A549 (cell line): ENCODE measurements around the gene C16orf78.

Experiments
- CTCF ChIP-seq: fragments of >200 bp; sonication (Bioruptor Twin); formaldehyde crosslinking; IDR thresholded peaks from 3 replicates; pipeline ENCODE4 v1.5.1; 2016
- POLR2A ChIP-seq: IDR thresholded peaks from 2 replicates; pipeline ENCODE4 v1.6.1; 2012; ENCODE audit warnings: mild to moderate bottlenecking, low read length
- POLR2AphosphoS2 ChIP-seq: conservative IDR thresholded peaks from 2 replicates; pipeline ENCODE4 v1.6.1; 2012; ENCODE audit warnings: low read length, improper control_type of control experiment, inconsistent platforms

- no peak for TF ChIP-seq POLR2AphosphoS2
- no peak for TF ChIP-seq CTCF
- TF ChIP-seq POLR2A, result no peak
These were observed 25.2 kb downstream of the C16orf78 start for GRCh38 chr16:49398761-49399160.
